Measurements from ENCODE around the gene BBIP1. TPM values are rescaled to one million over a fixed set of nuclear protein-coding genes. Genes with fewer than 3 reads are reported as not detected.

Gene BBIP1
- total RNA-seq, 2 donors from 2014 or later = 25.7 to 34.5 TPM

DNA sequence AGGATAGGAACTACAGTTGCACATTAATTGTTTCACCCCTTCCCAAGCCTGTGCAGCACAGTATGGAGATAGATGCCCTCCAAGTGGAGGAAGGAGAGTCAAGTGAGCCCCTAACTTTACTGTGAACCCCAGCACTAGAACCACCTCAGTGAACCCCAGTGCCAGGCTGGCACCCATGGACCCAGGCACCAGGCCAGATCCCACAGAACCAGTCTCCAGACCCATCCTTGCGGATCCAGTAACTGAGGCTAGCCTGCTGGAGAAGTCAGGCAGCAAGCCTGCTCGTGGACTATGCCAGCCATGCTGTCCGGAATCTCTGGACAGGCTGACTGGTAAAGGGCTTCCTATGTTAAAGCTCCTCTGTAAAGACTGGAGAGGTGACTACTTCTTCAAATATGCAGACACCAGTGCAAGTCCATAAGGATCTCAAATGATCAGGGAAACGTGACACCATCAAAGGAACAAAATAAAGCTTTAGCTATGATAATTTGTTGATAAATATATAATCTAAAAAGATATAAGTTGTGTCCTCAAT, 28.1 kb upstream of the BBIP1 start:
- Mint-ChIP-seq H3K27me3 (ENCODE audit: low read depth) (no peaks in the 10 kb centered on the region), H3K4me1 (ENCODE audit: low read depth) (peaks cover 34% of the 10 kb centered on the region), H3K36me3 (ENCODE audit: insufficient read depth in 2 of 2) (peaks cover 13 to 35% of the 10 kb centered on the region in 2 donors), H3K9me3 (peaks cover 0 to 12% of the 10 kb centered on the region in 2 donors), H3K4me3 (no peak overlapping the region), H3K27ac (no peak overlapping the region)
- no peak for ATAC-seq (replicated peaks in 1 of 2)
- no peak for DNase-seq

DNA sequence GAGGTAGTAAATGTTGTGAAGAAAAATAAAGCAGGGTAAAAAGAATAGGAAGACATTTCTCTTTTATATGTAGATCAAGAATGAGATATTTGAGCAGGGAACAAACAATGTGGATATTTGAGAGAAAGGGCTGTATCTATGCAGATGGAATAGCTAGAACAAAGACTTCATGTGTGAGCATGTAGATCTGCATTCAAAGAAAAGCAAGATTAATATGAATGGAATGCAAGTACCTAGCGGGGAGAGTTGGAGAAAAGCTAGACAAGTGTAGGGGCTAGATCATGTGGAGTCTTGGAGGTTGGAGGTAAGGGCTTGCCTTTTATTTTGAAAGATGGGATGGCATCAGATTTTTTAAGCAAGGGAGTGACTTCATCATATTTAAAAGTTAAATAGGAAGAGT, 27.5 kb upstream of the BBIP1 start:
- no peak overlapping the region for H3K4me3 Mint-ChIP-seq
- no peak overlapping the region for H3K27ac Mint-ChIP-seq
- H3K27me3 Mint-ChIP-seq (ENCODE audit: low read depth) = no peaks in the 10 kb centered on the region
- peaks cover 12 to 35% of the 10 kb centered on the region in 2 donors for H3K36me3 Mint-ChIP-seq (ENCODE audit: insufficient read depth in 2 of 2)
- DNase-seq (no peak), ATAC-seq (replicated peaks in 1 of 2) (no peak)
- H3K4me1 Mint-ChIP-seq (ENCODE audit: low read depth) = peaks cover 34% of the 10 kb centered on the region
- H3K9me3 Mint-ChIP-seq = peaks cover 0 to 11% of the 10 kb centered on the region in 2 donors

DNA sequence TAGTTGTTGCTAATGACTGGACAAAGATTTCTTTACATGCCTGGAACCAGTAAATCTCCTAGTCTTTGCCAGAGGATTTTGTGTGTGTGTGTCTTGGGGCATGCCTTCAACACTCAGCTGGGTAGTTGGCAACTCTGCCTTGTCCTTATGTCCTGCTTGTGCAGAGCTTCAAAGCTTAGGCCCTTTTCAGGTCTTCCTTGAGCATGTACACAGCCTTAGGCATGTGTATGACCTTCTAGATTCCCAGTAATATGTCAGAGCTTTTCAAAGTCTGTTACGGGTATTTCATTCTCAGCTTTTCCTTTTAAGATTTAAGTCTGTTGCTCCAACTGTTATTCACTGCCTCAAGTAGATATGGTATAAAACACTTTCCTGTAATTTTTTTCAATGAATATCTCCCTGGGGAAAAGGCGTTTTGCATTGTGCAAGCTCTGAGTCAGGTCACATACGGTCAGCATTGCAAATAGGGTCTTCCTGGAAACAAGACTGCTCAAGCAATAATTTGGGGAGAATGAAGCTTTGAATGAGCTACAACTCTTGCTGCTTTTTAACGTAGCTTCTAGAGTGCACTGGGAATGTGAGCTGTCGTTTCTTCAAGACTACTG, 25.9 kb upstream of the BBIP1 start:
- Mint-ChIP-seq H3K36me3 (ENCODE audit: insufficient read depth in 2 of 2) (peaks cover 12 to 38% of the 10 kb centered on the region in 2 donors), H3K9me3 (peaks cover 0 to 11% of the 10 kb centered on the region in 2 donors), H3K4me1 (ENCODE audit: low read depth) (peaks cover 44% of the 10 kb centered on the region), H3K27ac (no peak overlapping the region), H3K4me3 (no peak overlapping the region), H3K27me3 (ENCODE audit: low read depth) (no peaks in the 10 kb centered on the region)
- ATAC-seq (replicated peaks in 1 of 2) (no peak), DNase-seq (no peak)

DNA sequence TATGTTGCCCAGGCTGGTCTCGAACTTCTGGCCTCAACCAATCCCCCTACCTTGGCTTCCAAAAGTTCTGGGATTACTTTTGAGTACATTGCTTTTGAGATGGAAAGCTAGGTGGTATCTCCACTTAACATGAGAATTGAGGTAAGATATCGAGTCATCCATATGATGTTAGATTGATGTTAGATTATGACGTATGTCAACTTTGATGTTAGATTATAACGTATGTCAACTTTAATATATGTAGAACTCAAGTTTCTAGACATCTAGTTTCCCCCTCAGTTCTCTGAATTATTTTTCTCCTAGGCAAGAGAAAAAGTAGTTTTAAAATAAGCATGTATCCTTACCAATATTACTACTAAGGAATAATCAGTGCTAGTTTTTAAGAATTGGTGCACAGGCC, 20.4 kb upstream of the BBIP1 start:
- no peak overlapping the region for H3K27ac Mint-ChIP-seq
- ATAC-seq (replicated peaks in 1 of 2) (no peak), DNase-seq (no peak)
- H3K9me3 Mint-ChIP-seq = peaks cover 0 to 7% of the 10 kb centered on the region in 2 donors
- H3K4me3 Mint-ChIP-seq = no peak overlapping the region
- peaks cover 7 to 28% of the 10 kb centered on the region in 2 donors for H3K36me3 Mint-ChIP-seq (ENCODE audit: insufficient read depth in 2 of 2)
- H3K27me3 Mint-ChIP-seq (ENCODE audit: low read depth) = no peaks in the 10 kb centered on the region
- peaks cover 28% of the 10 kb centered on the region for H3K4me1 Mint-ChIP-seq (ENCODE audit: low read depth)

DNA sequence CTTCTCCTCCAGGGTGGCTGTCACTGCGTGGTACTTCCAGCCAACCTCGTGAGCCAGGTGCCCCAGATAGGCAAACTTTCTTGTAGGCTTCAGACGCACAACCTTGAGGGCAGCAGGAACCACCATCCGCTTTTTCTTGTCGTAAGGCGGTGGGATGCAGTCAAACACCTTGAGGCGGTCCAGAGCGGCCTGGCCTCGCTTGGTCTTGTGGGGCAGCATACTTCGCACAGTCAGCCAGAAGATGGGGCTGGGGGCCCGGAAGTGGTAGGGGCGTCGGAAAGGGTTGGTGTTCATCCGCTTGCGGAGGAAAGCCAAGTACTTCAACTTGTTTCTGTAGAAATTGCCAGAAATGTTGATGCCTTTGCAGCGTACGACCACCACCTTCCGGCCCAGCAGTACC, 17.8 kb upstream of the BBIP1 start:
- peaks cover 16% of the 10 kb centered on the region for H3K4me1 Mint-ChIP-seq (ENCODE audit: low read depth)
- H3K27me3 Mint-ChIP-seq (ENCODE audit: low read depth) = no peaks in the 10 kb centered on the region
- ATAC-seq (replicated peaks in 1 of 2) = no peak

DNA sequence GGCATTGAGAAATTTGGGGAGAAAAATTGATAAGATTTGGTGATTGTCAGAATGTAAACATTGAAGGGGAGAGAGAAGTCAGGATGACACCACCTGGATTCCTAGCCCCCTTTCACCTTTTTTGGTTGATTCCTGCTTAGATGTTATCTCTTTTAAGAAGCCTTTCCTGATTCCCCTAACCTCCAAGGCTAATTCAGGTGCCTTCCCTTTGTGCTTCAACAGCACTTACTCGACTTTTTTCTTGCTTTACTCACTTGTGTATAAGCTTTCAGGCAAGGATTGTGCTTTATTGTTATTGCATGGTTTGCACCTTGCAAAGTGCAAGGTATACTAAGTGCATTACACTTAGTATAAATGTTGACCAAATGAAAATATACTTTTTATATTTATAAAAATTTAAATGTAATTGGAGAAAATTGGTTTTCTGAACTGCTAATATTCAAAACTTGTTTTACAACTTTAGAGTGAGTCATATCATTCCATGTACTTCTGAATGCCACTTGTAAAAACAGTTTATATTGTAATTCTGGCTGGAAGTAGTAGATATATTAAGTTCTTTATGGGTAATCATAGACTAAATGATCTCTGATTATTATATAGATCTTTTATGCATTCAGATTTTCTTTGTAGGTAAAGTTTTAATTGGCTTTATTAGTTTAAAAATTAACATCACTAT, 13.7 kb upstream of the BBIP1 start:
- H3K36me3 Mint-ChIP-seq (ENCODE audit: insufficient read depth in 2 of 2) = peaks cover 0 to 4% of the 10 kb centered on the region in 2 donors
- no peak overlapping the region for H3K27ac Mint-ChIP-seq
- H3K4me3 Mint-ChIP-seq = no peak overlapping the region
- no peaks in the 10 kb centered on the region for H3K9me3 Mint-ChIP-seq
- ATAC-seq (replicated peaks in 1 of 2) (no peak), DNase-seq (no peak)
- peaks cover 20% of the 10 kb centered on the region for H3K4me1 Mint-ChIP-seq (ENCODE audit: low read depth)
- no peaks in the 10 kb centered on the region for H3K27me3 Mint-ChIP-seq (ENCODE audit: low read depth)

More for the DNA sequence above, 17.8 kb upstream of the BBIP1 start:
- no peak for DNase-seq
- H3K27ac Mint-ChIP-seq = no peak overlapping the region
- H3K4me3 Mint-ChIP-seq = no peak overlapping the region
- peaks cover 2 to 12% of the 10 kb centered on the region in 2 donors for H3K36me3 Mint-ChIP-seq (ENCODE audit: insufficient read depth in 2 of 2)
- peaks cover 0 to 2% of the 10 kb centered on the region in 2 donors for H3K9me3 Mint-ChIP-seq

DNA sequence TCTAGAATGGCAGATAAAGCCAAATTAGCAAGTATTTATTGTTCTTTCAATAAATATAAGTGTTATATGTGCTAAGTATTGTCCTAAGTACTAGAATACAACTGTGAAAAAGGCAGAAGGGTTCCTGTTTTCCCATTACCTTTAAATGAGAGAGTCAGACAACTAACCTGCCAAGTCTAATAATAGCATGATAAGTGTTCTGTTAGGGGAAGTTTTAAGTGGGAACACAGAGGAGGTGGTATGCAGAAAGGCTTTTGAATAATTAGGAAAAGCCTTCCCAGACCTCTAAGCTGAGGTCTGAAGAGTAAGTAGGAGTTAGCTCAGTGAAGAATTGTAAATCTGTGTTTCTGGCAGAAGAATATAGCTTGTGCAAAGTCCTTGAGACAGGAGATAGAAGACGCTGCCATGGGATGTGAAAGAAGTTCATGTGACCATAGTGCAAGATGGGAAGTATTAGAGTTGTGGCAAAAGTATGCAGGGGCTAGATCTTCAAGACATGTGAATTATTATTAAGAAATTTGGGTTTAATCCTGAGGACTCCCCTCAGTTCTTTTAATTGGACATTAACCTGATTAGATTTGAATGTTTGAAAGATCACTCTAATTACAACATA, 12.9 kb upstream of the BBIP1 start:
- no peak for DNase-seq
- H3K27me3 Mint-ChIP-seq (ENCODE audit: low read depth) = no peaks in the 10 kb centered on the region
- H3K27ac Mint-ChIP-seq = no peak overlapping the region
- H3K4me1 Mint-ChIP-seq (ENCODE audit: low read depth) = peaks cover 22% of the 10 kb centered on the region
- peaks cover 0 to 4% of the 10 kb centered on the region in 2 donors for H3K36me3 Mint-ChIP-seq (ENCODE audit: insufficient read depth in 2 of 2)
- ATAC-seq (replicated peaks in 1 of 2) = no peak
- no peaks in the 10 kb centered on the region for H3K9me3 Mint-ChIP-seq
- no peak overlapping the region for H3K4me3 Mint-ChIP-seq

DNA sequence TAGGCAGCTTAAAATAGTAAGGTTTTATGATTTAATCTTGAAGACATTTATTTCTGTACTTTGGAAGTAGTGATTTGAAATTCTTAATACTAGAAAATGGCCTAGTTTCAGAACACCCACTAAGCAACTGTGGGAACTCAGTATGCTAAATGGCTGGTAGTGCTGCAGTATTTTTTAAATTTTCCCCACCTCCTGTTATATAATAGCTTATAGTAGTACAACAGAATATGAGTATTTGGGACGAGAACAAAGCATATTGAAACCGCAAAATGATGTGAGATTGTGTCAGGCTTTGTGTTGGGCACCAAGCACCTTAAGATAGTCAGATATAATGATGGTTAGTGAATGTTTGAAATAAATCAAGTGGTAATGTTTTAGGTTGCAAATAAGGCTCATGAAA, 8.5 kb upstream of the BBIP1 start:
- ATAC-seq (replicated peaks in 1 of 2) (no peak), DNase-seq (no peak)
- Mint-ChIP-seq H3K4me3 (no peak overlapping the region), H3K27me3 (ENCODE audit: low read depth) (no peaks in the 10 kb centered on the region), H3K36me3 (ENCODE audit: insufficient read depth in 2 of 2) (peaks cover 0 to 1% of the 10 kb centered on the region in 2 donors), H3K4me1 (ENCODE audit: low read depth) (peaks cover 58% of the 10 kb centered on the region), H3K27ac (no peak overlapping the region), H3K9me3 (no peaks in the 10 kb centered on the region)

DNA sequence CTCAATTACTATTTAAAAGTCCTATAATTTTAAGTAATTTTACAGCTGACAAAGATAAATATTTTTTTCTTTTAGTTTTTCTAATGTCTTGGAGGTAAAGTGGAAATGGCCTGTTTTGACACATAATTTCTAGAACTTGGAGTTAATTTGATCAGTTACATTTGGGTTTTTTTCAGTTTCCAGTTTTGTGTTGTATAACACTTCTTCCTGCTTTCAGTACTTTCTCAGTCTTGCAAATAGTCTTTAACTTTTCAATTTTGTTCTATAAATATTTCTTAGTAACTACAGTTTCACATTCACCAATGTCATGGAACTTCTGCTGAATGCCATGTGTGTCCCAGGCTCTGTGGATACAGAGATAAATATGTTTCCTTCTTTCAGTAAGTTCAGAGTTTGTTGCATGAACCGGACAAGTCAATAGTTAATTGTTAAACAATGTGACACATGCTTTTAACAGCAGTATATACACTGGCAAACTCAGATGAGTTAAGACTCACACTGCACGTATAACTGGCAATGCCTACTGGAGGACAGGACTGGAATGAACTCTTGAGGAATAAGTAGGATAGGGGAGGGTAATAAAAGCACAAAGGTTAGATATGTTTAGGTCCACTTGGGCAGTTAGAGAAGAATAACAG, 5.0 kb upstream of the BBIP1 start:
- H3K27ac Mint-ChIP-seq = peak overlapping the region; percentile 64
- DNase-seq = no peak
- H3K27me3 Mint-ChIP-seq (ENCODE audit: low read depth) = no peaks in the 10 kb centered on the region
- peak overlapping the region; percentile 56 to 73 for H3K4me3 Mint-ChIP-seq
- peaks cover 67% of the 10 kb centered on the region for H3K4me1 Mint-ChIP-seq (ENCODE audit: low read depth)
- ATAC-seq (replicated peaks in 1 of 2) = no peak
- peaks cover 3 to 8% of the 10 kb centered on the region in 2 donors for H3K36me3 Mint-ChIP-seq (ENCODE audit: insufficient read depth in 2 of 2)
- H3K9me3 Mint-ChIP-seq = no peaks in the 10 kb centered on the region

DNA sequence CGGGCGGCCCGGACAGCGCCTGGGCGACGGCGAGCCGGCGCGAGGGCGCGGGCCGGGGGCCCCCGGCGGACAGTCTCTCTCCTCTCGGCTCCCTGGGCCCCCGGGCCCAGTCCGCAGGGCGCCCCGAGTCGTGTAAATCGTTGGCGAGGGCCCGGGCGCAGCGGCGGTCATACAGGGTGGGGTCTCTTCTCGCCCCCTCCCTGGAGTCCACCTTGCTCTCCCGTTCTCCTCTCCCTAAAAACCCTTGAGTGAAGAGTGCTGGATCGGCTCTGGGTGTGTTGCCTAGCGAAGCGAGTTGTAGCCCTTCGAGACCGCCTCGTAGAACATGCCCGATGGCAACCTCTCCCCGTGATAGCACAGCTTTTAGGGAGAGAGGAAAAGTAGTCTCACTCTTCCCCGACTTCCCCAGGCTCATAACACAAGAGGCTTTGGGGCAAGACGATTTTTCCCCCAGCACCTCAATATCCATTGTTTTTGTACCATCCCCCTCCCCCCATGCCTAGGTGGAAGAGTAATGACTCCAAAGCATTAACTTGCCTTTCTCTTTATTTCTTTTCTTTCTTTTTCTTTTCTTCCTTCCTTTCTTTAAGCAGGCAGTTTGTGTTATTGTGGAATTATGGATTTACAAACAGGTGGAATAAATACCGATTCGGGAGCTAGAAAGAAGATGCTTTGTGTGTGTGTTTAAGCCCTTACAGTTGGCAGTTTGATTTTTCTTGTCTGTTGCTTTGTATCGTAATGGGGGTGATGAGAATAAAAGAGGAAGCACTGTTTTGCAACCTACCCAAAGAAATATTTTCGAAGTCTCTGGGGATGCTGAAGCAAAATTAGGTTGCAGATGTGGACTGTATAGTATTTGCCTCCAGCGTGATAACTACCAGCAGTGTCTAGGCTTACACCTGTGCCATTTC, 1.2 kb upstream of the BBIP1 start:
- peak; percentile 29 to 31 for DNase-seq
- Mint-ChIP-seq H3K9me3 (no peaks in the 10 kb centered on the region), H3K27ac (peak overlapping the region; percentile 96), H3K4me1 (ENCODE audit: low read depth) (peaks cover 58% of the 10 kb centered on the region), H3K36me3 (ENCODE audit: insufficient read depth in 2 of 2) (peaks cover 8 to 9% of the 10 kb centered on the region in 2 donors), H3K27me3 (ENCODE audit: low read depth) (no peaks in the 10 kb centered on the region), H3K4me3 (peak overlapping the region; percentile 91 to 99)
- ATAC-seq (replicated peaks in 1 of 2) = peak in 1 of 2 donors; percentile 1

DNA sequence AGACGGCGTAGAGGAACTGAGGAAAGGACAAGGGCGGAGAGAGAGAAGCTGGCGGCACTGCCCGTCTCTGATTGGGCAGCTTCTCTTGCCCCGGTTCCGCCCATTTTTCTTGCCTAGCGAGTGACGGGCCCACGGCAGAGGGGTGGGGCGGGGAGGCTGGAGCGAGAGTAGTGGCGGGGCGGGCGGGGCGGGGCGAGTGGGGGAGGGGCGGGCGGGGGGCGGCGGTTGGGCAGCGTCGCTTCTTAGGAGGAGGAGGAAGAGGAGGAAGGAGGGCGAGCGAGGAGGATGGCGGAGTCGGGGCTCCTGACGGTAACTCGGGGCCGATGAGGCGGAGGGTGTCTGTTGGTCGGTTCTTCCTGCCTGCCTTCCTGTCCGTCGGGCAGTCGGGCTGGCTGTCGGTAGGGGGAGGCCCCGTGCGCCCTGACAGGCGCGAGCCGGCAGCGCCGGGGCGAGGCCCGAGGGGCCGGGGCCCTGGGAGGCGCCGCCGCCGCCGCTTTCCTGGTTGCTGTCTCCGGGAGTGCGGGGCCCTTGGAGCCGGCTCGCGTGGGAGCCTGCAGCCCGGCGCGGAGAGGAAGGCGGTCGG, 460 bp upstream of the BBIP1 start, which contains the start of gene SHOC2:
Gene SHOC2 (plus strand): TSS at position 256 of the 583 bp plus-strand sequence. CDS start 44,755 bp downstream, outside the sequence.
- ATAC-seq (replicated peaks in 1 of 2) = peak; percentile 52
- no peaks in the 10 kb centered on the region for H3K9me3 Mint-ChIP-seq
- peak within 1 kb of the TSS; percentile 91 to 99 for H3K4me3 Mint-ChIP-seq
- H3K36me3 Mint-ChIP-seq (ENCODE audit: insufficient read depth in 2 of 2) = peaks cover 8 to 9% of the 10 kb centered on the region in 2 donors
- peaks cover 56% of the 10 kb centered on the region for H3K4me1 Mint-ChIP-seq (ENCODE audit: low read depth)
- DNase-seq = peak; percentile 98 to 100
- H3K27ac Mint-ChIP-seq = peak within 1 kb of the TSS; percentile 96
- H3K27me3 Mint-ChIP-seq (ENCODE audit: low read depth) = no peaks in the 10 kb centered on the region

DNA sequence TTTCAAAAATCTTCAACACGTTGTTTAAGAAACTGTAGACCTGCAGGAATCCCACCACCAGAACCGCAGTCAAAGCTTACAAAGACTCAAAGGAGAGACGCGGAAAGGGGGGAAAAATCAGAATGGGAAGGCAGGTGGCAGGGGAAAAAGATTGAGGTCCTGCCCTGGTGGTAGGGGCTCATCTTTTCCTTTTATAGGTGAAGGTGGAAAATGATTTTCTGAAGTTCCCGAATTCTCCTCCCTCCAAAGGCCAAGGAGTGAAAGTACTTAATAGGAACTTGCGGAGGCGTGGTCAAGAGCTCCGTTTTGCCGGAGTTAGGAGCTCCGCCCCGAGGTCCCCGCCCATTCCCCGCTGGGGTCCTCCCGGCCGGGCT, 724 bp downstream of the BBIP1 start:
- Mint-ChIP-seq H3K27ac (peak overlapping the region; percentile 96), H3K27me3 (ENCODE audit: low read depth) (no peaks in the 10 kb centered on the region), H3K4me3 (peak overlapping the region; percentile 91 to 99), H3K9me3 (no peaks in the 10 kb centered on the region), H3K4me1 (ENCODE audit: low read depth) (peaks cover 44% of the 10 kb centered on the region), H3K36me3 (ENCODE audit: insufficient read depth in 2 of 2) (peaks cover 8% of the 10 kb centered on the region in 2 donors)
- DNase-seq (peak; percentile 94), ATAC-seq (replicated peaks in 1 of 2) (no peak)
